Gastrocnemius medialis (tissue), 4 donors: ENCODE data around the gene TUBB6.

Experiments
- CTCF ChIP-seq, 5 experiments: fragments of 450-650 bp in 3 of 5; fragments of 200-600 bp in 2 of 5; sonication (generic) in 2 of 5; IDR thresholded peaks in 4 of 5; conservative IDR thresholded peaks in 1 of 5; 1 replicate in 4 of 5; 2 replicates in 1 of 5; pipeline ENCODE4 v1.5.1; 2016 to 2019; ENCODE audit warnings: antibody characterized with exemption in 5 of 5, mild to moderate bottlenecking in 3 of 5, moderate library complexity in 3 of 5
- POLR2A ChIP-seq, 2 donors: fragments of 450-650 bp; IDR thresholded peaks; one replicate each; pipeline ENCODE4 v1.6.1; 2017; ENCODE audit warnings: antibody characterized with exemption in 2 of 2, mild to moderate bottlenecking in 2 of 2, moderate library complexity in 2 of 2

GRCh38 chr18:12336171-12336613 is 28.2 kb downstream of the TUBB6 start:
- TF ChIP-seq CTCF (IDR thresholded peaks at IDR 0.05 in 4 of 5, conservative IDR thresholded peaks at IDR 0.05 in 1 of 5) (no peak), POLR2A (IDR thresholded peaks at IDR 0.05) (no peak)
